Measurements from ENCODE around the gene NRIP2.

- TF ChIP-seq CTCF (IDR thresholded peaks at IDR 0.05): no peak
- no peak for TF ChIP-seq POLR2A (IDR thresholded peaks at IDR 0.05)
- TF ChIP-seq POLR2AphosphoS5 (IDR thresholded peaks at IDR 0.05): no peak
Observed at GRCh38 chr12:2779281-2779680, 55.6 kb downstream of the NRIP2 start.
